ENCODE results near the gene LMOD3.

Gene LMOD3

DNA sequence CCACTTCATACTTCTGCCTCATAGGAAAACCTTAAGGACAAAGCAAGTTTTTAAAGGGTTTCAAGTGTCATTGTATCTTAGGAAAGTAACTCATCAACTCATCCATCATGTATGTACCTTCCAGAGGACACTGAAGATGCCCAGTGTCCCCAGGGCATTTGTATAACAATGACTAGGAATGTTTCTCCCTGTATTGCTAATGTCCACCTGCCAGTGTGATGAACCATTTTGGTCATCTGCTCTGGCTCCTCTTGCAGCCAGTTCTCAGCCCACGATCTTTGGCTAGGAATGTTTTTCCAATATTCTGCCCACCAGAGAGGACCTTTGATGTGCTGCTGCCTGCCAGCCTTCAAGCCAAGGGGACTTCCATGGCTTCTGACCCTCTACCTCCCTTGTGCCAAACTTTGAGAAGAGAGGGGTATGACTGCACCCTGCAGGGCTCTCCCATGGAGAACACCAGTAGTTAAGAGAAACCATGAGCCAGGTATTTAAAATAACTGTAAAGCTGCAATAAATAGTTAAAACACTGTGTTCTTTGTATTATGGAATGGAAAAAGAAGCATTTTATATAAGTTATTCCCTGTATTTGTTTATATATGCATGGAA lies 11.4 kb downstream of the LMOD3 start:
- ChIA-PET POLR2A (no interaction called here), CTCF (no interaction called here)
- TF ChIP-seq ELF4 (IDR thresholded peaks at IDR 0.05) (no peak), BHLHE40 (IDR thresholded peaks at IDR 0.05; ENCODE audit: borderline replicate concordance) (no peak), HDGF (IDR thresholded peaks at IDR 0.05; ENCODE audit: borderline replicate concordance) (no peak)
- DNase-seq (ENCODE audit: extremely low spot score): no peak

DNA sequence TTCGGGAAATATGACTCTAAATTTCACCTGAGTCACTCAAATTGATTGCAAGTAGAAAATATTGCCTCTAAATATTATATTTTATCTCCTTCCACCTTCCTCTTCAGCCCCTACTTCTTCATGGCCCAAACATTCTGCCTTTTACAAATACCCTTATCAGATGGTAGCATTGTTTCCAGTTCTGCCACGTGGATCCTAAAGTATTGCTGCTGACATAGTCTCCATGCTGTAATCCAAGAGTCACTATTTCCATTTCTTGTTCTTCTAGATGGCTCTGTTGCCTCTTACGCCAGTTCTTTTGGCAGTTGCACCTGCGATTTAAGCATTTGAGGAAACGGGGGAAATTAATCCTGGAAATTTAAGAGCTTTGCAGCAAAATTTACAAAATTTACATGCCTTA lies 13.6 kb downstream of the LMOD3 start:
- POLR2A ChIA-PET: no interaction called here
- TF ChIP-seq ELF4 (IDR thresholded peaks at IDR 0.05): no peak
- no peak for TF ChIP-seq CTBP1 (IDR thresholded peaks at IDR 0.05; ENCODE audit: borderline replicate concordance)
- TF ChIP-seq LEF1 (IDR thresholded peaks at IDR 0.05; ENCODE audit: borderline replicate concordance): no peak
- no peak for TF ChIP-seq ZNF384 (IDR thresholded peaks at IDR 0.05)
- no peak for TF ChIP-seq L3MBTL2 (conservative IDR thresholded peaks at IDR 0.05)
- TF ChIP-seq, protein P1, sequence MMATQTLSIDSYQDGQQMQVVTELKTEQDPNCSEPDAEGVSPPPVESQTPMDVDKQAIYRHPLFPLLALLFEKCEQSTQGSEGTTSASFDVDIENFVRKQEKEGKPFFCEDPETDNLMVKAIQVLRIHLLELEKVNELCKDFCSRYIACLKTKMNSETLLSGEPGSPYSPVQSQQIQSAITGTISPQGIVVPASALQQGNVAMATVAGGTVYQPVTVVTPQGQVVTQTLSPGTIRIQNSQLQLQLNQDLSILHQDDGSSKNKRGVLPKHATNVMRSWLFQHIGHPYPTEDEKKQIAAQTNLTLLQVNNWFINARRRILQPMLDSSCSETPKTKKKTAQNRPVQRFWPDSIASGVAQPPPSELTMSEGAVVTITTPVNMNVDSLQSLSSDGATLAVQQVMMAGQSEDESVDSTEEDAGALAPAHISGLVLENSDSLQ (IDR thresholded peaks at IDR 0.05): no peak
- TF ChIP-seq SP1 (IDR thresholded peaks at IDR 0.05): no peak
- no peak for TF ChIP-seq FOXM1 (IDR thresholded peaks at IDR 0.05; ENCODE audit: borderline replicate concordance)
- TF ChIP-seq HDGF (IDR thresholded peaks at IDR 0.05; ENCODE audit: borderline replicate concordance): no peak
- CTCF ChIA-PET: interaction anchor here (1.1 kb wide), 1 partner anchor 13 kb away, joined by 3 read pairs; no protein-coding TSS in a partner anchor
- DNase-seq (ENCODE audit: extremely low spot score): no peak

DNA sequence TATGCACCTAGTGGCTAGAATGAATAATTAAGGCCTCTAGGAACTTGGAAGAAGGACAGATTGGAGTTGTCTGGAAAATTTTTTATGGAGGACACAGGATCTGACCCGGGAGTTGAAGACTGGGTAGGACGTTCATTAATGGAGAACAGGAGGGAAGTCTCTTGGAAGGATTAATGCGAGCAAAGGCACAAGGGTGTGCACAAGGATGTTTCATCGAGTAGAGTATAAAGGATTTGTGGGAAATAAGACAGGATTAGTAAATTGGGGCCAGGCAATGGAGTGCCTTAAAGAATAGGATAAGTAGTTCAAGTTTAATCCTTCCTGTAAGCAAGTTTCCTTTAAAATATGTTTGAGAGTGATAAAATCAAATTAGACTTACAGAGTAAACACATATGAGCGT lies 14.6 kb downstream of the LMOD3 start:
- CTCF ChIA-PET: no interaction called here
- no peak for TF ChIP-seq ZNF384 (IDR thresholded peaks at IDR 0.05)
- no peak for TF ChIP-seq BHLHE40 (IDR thresholded peaks at IDR 0.05; ENCODE audit: borderline replicate concordance)
- no peak for TF ChIP-seq L3MBTL2 (conservative IDR thresholded peaks at IDR 0.05)
- no peak for TF ChIP-seq SUZ12 (IDR thresholded peaks at IDR 0.05)
- no peak for TF ChIP-seq LEF1 (IDR thresholded peaks at IDR 0.05; ENCODE audit: borderline replicate concordance)
- TF ChIP-seq FOXM1 (IDR thresholded peaks at IDR 0.05; ENCODE audit: borderline replicate concordance): no peak
- TF ChIP-seq SP1 (IDR thresholded peaks at IDR 0.05): no peak
- TF ChIP-seq TARDBP (IDR thresholded peaks at IDR 0.05): no peak
- TF ChIP-seq FOXA1 (IDR thresholded peaks at IDR 0.05): no peak
- no peak for TF ChIP-seq ARNT (IDR thresholded peaks at IDR 0.05)
- TF ChIP-seq CTBP1 (IDR thresholded peaks at IDR 0.05; ENCODE audit: borderline replicate concordance): no peak
- TF ChIP-seq FOXK2 (IDR thresholded peaks at IDR 0.05): no peak
- no peak for TF ChIP-seq HDGF (IDR thresholded peaks at IDR 0.05; ENCODE audit: borderline replicate concordance)
- no peak for TF ChIP-seq NFRKB (IDR thresholded peaks at IDR 0.05)
- TF ChIP-seq, protein P1 (IDR thresholded peaks at IDR 0.05): no peak
- DNase-seq (ENCODE audit: extremely low spot score): no peak
- POLR2A ChIA-PET: no interaction called here

DNA sequence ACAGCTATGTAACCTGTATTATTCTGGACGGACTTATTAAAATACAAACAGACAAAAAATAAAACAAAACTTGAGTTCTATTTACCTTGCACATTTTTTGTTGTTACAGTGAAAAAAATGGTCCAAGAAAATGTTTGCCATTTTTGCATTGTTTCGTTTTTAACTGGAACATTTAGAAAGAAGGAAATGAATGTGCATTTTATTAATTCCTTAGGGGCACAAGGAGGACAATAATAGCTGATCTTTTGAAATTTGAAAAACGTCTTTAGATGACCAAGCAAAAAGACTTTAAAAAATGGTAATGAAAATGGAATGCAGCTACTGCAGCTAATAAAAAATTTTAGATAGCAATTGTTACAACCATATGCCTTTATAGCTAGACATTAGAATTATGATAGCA lies 17.1 kb downstream of the LMOD3 start:
- ChIA-PET POLR2A (interaction anchor here (1.5 kb wide), 1 partner anchor 19 kb away, joined by 3 read pairs; no protein-coding TSS in a partner anchor), CTCF (interaction anchor here (1.0 kb wide), 1 partner anchor 14 kb away, joined by 3 read pairs; no protein-coding TSS in a partner anchor)
- no peak for DNase-seq (ENCODE audit: extremely low spot score)
- TF ChIP-seq L3MBTL2 (conservative IDR thresholded peaks at IDR 0.05) (no peak), HDGF (IDR thresholded peaks at IDR 0.05; ENCODE audit: borderline replicate concordance) (no peak), NFRKB (IDR thresholded peaks at IDR 0.05) (no peak), ELF4 (IDR thresholded peaks at IDR 0.05) (no peak), SUZ12 (IDR thresholded peaks at IDR 0.05) (no peak), FOXM1 (IDR thresholded peaks at IDR 0.05; ENCODE audit: borderline replicate concordance) (no peak), TARDBP (IDR thresholded peaks at IDR 0.05) (no peak), SP1 (IDR thresholded peaks at IDR 0.05) (no peak), BHLHE40 (IDR thresholded peaks at IDR 0.05; ENCODE audit: borderline replicate concordance) (no peak), FOXK2 (IDR thresholded peaks at IDR 0.05) (no peak), CTBP1 (IDR thresholded peaks at IDR 0.05; ENCODE audit: borderline replicate concordance) (no peak), ZNF384 (IDR thresholded peaks at IDR 0.05) (no peak), ARNT (IDR thresholded peaks at IDR 0.05) (no peak), LEF1 (IDR thresholded peaks at IDR 0.05; ENCODE audit: borderline replicate concordance) (no peak), FOXA1 (IDR thresholded peaks at IDR 0.05) (no peak)
- TF ChIP-seq, protein P1 (IDR thresholded peaks at IDR 0.05): no peak

DNA sequence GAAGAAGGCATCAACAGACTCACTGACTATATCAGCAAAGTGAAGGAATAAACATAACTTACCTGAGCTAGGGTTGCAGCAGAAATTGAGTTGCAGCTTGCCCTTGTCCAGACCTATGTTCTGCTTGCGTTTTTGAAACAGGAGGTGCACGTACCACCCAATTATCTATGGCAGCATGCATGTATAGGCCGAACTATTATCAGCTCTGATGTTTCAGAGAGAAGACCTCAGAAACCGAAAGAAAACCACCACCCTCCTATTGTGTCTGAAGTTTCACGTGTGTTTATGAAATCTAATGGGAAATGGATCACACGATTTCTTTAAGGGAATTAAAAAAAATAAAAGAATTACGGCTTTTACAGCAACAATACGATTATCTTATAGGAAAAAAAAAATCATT lies 17.8 kb downstream of the LMOD3 start:
- ChIA-PET CTCF (interaction anchor here (1.0 kb wide), 1 partner anchor 14 kb away, joined by 3 read pairs; no protein-coding TSS in a partner anchor), POLR2A (no interaction called here)
- no peak for TF ChIP-seq ARNT (IDR thresholded peaks at IDR 0.05)
- no peak for TF ChIP-seq BHLHE40 (IDR thresholded peaks at IDR 0.05; ENCODE audit: borderline replicate concordance)
- TF ChIP-seq, protein P1 (IDR thresholded peaks at IDR 0.05): no peak
- no peak for TF ChIP-seq CTBP1 (IDR thresholded peaks at IDR 0.05; ENCODE audit: borderline replicate concordance)
- TF ChIP-seq L3MBTL2 (conservative IDR thresholded peaks at IDR 0.05): no peak
- no peak for TF ChIP-seq ZNF384 (IDR thresholded peaks at IDR 0.05)
- no peak for TF ChIP-seq HDGF (IDR thresholded peaks at IDR 0.05; ENCODE audit: borderline replicate concordance)
- TF ChIP-seq SP1 (IDR thresholded peaks at IDR 0.05): no peak
- TF ChIP-seq FOXA1 (IDR thresholded peaks at IDR 0.05): no peak
- no peak for TF ChIP-seq FOXK2 (IDR thresholded peaks at IDR 0.05)
- no peak for TF ChIP-seq FOXM1 (IDR thresholded peaks at IDR 0.05; ENCODE audit: borderline replicate concordance)
- TF ChIP-seq LEF1 (IDR thresholded peaks at IDR 0.05; ENCODE audit: borderline replicate concordance): no peak
- no peak for TF ChIP-seq SUZ12 (IDR thresholded peaks at IDR 0.05)
- TF ChIP-seq NFRKB (IDR thresholded peaks at IDR 0.05): no peak
- no peak for TF ChIP-seq ELF4 (IDR thresholded peaks at IDR 0.05)
- DNase-seq (ENCODE audit: extremely low spot score): no peak
